Rectal smooth muscle tissue (tissue), 1 donor: Measurements from ENCODE around the gene COX8A.

ENCODE experiments used
- H3K27ac ChIP-seq: one replicate; pipeline ENCODE4 v1.7.0; 2013; ENCODE audit warnings: low read depth, low read length, inconsistent platforms
- H3K27me3 ChIP-seq: one replicate; pipeline ENCODE4 v1.7.0; 2013; ENCODE audit warnings: low read length; ENCODE audit not compliant: control insufficient read depth, insufficient read depth
- H3K36me3 ChIP-seq: one replicate; pipeline ENCODE4 v1.7.0; 2013; ENCODE audit warnings: low read length; ENCODE audit not compliant: control insufficient read depth, insufficient read depth
- H3K4me1 ChIP-seq: one replicate; pipeline ENCODE4 v1.7.0; 2013; ENCODE audit warnings: low read length; ENCODE audit not compliant: control insufficient read depth, insufficient read depth
- H3K4me3 ChIP-seq: one replicate; pipeline ENCODE4 v1.7.0; 2013; ENCODE audit warnings: low read length
- H3K9ac ChIP-seq: one replicate; pipeline ENCODE4 v1.7.0; 2013; ENCODE audit warnings: low read length

Gene COX8A

DNA sequence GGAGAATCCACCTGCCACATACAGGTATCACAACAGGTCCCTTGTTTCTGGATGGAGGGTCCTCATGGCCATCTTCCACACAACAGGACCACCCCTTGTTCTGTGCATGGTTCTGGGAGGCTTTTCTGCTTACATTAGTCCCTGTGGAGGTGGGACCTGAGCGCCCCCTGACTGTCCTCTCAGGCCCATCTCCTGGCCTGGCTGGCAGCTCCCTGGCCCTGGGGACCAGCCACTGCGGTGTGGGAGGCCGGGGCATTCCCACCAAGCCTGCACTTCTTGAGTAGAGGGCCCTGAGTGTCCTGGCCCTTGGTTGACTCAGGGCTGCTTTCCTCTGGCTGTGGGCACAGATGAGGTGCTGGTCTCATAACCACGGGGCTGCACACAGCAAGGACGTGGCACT, 5.0 kb downstream of the COX8A start:
- Histone ChIP-seq H3K9ac (no peak overlapping the region), H3K36me3 (peaks cover 6% of the 10 kb centered on the region), H3K27me3 (no peaks in the 10 kb centered on the region), H3K27ac (no peak overlapping the region), H3K4me3 (no peak overlapping the region), H3K4me1 (peaks cover 9% of the 10 kb centered on the region)

DNA sequence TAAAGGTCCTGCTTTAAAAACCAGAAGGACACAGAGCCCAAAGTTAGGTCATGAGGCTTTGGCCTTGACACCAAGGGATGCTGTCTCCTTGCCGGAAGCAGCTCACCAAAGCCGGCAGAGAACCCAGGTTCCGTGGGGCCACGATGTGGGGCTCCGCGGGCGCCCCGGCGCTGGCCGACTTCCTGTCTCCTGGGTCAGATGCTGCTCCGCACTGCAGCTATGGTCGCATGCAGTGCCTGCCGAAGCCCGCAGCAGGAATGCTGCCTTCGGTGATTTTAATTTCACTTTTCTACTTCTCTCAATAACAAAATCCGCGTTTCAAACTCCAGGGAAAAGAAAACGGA, 11.4 kb downstream of the COX8A start:
- peak overlapping the region; percentile 98 for H3K4me3 ChIP-seq
- peaks cover 10% of the 10 kb centered on the region for H3K4me1 ChIP-seq
- H3K9ac ChIP-seq = no peak overlapping the region
- no peaks in the 10 kb centered on the region for H3K27me3 ChIP-seq
- peaks cover 5% of the 10 kb centered on the region for H3K36me3 ChIP-seq
- peak overlapping the region; percentile 85 for H3K27ac ChIP-seq

DNA sequence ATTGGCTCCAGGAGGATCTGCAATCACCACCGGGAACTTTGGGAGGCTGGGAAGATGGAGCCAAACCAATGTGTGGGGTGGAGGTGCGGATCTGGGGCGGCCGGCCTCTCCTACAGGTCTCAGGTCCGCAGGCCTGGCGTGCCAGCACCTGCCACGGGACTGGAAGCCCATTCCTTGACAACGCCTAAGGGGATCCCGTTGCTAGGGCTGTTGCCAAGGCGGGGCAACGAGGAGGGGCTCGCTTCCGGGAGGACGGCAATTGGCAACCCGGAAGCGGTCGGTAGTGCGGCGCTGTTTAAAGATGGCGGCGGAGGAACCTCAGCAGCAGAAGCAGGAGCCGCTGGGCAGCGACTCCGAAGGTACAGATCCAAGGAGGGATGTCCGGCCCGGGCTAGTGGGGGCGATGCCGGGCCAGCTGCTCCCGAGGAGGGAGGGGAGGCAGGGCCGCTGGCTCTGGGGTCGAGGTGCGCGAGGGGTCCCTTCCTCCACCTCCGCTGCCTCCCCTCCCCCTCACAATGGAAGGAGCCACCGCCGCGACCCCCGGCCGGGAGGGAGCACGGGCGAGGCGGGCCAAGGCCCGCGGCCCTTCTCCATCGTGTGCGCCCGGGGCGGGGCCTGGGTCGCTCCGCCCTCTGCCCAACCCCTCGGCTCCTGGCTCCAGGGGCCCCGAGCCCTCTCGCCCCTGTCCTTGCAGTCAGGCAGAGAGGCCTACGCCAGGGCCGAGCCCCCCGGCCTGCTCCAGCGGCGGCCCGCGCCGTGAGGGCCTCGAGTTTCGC, 11.9 kb downstream of the COX8A start, which contains the start of gene OTUB1:
TSS of gene OTUB1 (plus strand) at position 283 of the 776 bp plus-strand sequence. CDS start at position 302, 19 bp downstream.
- peak within 1 kb of the TSS; percentile 98 for H3K4me3 ChIP-seq

DNA sequence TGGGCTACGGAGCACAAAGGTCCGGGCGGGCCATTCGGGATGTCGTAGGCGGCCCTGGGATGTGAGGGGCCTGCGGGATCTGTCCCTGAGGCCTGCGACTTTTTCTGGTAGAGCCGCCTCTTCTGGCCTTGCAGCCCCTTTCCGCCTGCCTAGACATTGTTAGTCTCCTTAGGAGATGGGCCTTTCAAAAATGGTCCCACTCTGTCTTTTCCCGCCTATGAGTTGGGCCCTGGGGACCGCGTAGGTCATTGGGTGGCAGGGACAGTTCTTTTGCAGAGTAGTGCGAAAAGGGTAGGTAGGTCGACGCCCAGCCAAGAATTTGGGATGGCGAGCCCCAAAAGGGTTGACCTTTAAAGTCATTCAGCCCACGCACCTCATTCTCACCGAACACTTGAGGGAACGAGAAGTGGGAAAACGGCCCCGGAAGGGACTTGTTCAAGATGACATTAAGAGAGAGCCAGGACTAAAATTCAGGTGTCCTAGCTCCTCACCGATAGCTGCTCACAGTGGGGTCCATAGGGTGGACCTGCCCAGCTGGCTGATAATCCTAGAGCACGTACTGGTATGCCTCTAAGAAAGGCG, 12.6 kb downstream of the COX8A start:
- H3K27ac ChIP-seq = peak overlapping the region; percentile 85
- H3K27me3 ChIP-seq = no peaks in the 10 kb centered on the region
- H3K4me1 ChIP-seq = peaks cover 10% of the 10 kb centered on the region
- H3K9ac ChIP-seq = peak overlapping the region; percentile 19
- H3K36me3 ChIP-seq = peaks cover 8% of the 10 kb centered on the region
- peak overlapping the region; percentile 98 for H3K4me3 ChIP-seq

More for the DNA sequence above, 11.9 kb downstream of the COX8A start, which contains the start of gene OTUB1:
- H3K9ac ChIP-seq = peak within 1 kb of the TSS; percentile 80
- no peaks in the 10 kb centered on the region for H3K27me3 ChIP-seq
- H3K4me1 ChIP-seq = peaks cover 10% of the 10 kb centered on the region
- H3K36me3 ChIP-seq = peaks cover 7% of the 10 kb centered on the region
- H3K27ac ChIP-seq = peak within 1 kb of the TSS; percentile 85

DNA sequence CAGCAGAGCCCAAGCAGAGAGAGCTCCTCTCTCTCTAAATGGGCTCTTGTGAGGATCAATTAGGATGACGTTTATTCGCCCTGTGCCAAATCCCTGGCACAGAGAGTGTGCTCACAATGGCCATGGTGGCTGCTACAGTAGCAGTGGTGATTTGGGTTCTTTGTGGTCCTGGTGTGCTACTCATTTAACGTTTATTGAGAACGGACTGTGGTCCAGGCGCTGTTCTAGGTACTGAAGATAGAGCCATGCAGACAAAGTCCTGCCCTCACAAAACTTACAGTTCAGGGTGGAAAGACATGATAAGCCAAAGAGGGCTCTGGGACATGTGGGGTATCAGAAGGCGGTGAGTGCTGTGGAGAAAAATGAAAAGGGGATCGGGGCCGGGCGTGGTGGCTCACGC, 17.1 kb downstream of the COX8A start:
- H3K27me3 ChIP-seq = no peaks in the 10 kb centered on the region
- no peak overlapping the region for H3K9ac ChIP-seq
- peaks cover 11% of the 10 kb centered on the region for H3K36me3 ChIP-seq
- peaks cover 6% of the 10 kb centered on the region for H3K4me1 ChIP-seq
- no peak overlapping the region for H3K27ac ChIP-seq
- H3K4me3 ChIP-seq = no peak overlapping the region

DNA sequence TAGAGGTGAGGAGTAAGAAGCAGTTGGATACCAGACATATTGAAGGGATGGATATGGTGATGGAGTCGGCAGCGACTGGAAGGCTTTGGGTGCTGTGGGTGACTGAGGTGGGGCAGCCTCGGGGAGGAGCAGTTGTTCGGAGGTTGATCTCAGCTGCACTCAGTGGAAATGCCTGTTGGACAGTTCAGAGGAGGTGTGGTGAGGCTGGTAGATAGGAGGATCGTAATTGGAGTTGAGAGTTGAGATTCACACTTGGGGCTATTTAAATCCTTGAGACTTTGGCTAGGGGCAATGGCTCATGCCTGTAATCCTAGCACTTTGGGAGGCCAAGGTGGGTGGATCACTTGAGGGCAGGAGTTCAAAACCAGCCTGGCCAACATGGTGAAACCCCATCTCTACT, 18.7 kb downstream of the COX8A start:
- Histone ChIP-seq H3K9ac (no peak overlapping the region), H3K36me3 (peaks cover 24% of the 10 kb centered on the region), H3K4me1 (no peaks in the 10 kb centered on the region), H3K27me3 (no peaks in the 10 kb centered on the region), H3K27ac (no peak overlapping the region), H3K4me3 (no peak overlapping the region)

DNA sequence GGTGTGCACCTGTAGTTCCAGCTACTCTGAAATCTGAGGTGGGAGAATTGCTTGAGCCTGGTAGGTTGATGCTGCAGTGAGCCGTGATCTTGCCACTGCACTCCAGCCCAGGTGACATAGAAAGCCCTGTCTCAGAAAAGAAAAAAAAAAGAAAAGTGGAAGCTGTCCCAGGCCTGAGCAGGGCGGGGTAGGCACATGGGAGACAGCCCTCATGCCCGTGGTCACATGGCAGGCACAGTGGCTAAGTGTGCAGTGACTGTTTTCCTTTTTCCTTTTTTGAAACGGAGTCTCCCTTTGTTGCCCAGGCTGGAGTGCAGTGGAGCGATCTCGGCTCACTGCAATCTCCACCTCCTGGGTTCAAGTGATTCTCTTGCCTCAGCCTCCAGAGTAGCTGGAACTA, 19.6 kb downstream of the COX8A start:
- H3K4me1 ChIP-seq = peaks cover 2% of the 10 kb centered on the region
- H3K27ac ChIP-seq = no peak overlapping the region
- H3K27me3 ChIP-seq = no peaks in the 10 kb centered on the region
- no peak overlapping the region for H3K9ac ChIP-seq
- H3K4me3 ChIP-seq = no peak overlapping the region
- H3K36me3 ChIP-seq = peaks cover 20% of the 10 kb centered on the region

DNA sequence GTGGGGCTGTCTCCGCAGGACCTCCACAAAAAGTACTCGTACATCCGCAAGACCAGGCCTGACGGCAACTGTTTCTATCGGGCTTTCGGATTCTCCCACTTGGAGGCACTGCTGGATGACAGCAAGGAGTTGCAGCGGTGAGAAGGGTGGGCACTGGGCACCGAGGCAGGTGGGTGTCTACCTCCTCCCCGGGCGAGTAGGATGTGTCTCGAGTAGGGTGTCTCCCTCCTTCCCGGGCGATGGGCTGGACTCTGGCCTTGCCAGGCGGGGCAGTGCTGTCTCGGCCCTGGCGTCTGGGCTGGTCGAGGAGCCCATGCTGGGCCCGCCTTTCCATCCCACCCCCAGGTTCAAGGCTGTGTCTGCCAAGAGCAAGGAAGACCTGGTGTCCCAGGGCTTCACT, 22.1 kb downstream of the COX8A start:
- Histone ChIP-seq H3K4me1 (peaks cover 4% of the 10 kb centered on the region), H3K9ac (no peak overlapping the region), H3K27ac (no peak overlapping the region), H3K27me3 (no peaks in the 10 kb centered on the region), H3K4me3 (no peak overlapping the region), H3K36me3 (peaks cover 17% of the 10 kb centered on the region)

DNA sequence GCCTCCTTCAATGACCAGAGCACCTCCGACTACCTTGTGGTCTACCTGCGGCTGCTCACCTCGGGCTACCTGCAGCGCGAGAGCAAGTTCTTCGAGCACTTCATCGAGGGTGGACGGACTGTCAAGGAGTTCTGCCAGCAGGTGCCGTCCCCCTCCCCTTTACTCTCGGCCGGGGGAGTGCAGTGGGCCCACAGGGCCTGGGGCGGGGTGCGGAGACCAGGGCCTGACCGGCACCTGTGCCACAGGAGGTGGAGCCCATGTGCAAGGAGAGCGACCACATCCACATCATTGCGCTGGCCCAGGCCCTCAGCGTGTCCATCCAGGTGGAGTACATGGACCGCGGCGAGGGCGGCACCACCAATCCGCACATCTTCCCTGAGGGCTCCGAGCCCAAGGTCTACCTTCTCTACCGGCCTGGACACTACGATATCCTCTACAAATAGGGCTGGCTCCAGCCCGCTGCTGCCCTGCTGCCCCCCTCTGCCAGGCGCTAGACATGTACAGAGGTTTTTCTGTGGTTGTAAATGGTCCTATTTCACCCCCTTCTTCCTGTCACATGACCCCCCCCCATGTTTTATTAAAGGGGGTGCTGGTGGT, 22.8 kb downstream of the COX8A start:
- Histone ChIP-seq H3K4me1 (peaks cover 4% of the 10 kb centered on the region), H3K4me3 (no peak overlapping the region), H3K27ac (no peak overlapping the region), H3K27me3 (no peaks in the 10 kb centered on the region), H3K9ac (no peak overlapping the region), H3K36me3 (peaks cover 17% of the 10 kb centered on the region)

DNA sequence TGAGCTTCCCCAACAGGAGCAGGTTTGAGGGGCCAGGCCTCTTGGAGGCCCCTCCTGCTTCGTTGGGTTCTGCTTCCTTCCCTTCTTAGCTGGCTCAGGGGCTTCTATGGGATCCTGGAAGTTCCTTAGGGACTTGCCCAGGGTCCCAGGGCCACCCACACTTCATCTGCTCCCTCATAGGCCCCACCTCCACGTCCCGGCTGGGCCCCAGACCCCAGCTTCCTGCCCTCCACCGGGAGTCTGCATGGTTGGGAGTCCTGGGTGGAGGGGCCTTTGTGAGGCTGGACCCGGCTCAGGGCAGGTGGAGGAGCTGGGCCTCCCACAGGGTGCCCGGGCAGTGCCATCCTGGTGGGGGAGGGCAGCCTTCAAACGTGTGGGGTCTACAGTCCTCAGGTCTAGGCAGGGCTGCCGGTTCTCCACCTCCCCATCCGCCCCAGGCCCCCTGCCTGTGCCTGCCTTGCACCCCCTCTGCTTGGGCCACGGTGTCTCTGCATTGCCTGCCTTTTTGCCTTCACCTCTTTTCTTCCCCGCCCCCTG, 23.4 kb downstream of the COX8A start:
- Histone ChIP-seq H3K27ac (no peak overlapping the region), H3K27me3 (no peaks in the 10 kb centered on the region), H3K4me3 (no peak overlapping the region), H3K4me1 (peaks cover 4% of the 10 kb centered on the region), H3K9ac (no peak overlapping the region), H3K36me3 (peaks cover 17% of the 10 kb centered on the region)

DNA sequence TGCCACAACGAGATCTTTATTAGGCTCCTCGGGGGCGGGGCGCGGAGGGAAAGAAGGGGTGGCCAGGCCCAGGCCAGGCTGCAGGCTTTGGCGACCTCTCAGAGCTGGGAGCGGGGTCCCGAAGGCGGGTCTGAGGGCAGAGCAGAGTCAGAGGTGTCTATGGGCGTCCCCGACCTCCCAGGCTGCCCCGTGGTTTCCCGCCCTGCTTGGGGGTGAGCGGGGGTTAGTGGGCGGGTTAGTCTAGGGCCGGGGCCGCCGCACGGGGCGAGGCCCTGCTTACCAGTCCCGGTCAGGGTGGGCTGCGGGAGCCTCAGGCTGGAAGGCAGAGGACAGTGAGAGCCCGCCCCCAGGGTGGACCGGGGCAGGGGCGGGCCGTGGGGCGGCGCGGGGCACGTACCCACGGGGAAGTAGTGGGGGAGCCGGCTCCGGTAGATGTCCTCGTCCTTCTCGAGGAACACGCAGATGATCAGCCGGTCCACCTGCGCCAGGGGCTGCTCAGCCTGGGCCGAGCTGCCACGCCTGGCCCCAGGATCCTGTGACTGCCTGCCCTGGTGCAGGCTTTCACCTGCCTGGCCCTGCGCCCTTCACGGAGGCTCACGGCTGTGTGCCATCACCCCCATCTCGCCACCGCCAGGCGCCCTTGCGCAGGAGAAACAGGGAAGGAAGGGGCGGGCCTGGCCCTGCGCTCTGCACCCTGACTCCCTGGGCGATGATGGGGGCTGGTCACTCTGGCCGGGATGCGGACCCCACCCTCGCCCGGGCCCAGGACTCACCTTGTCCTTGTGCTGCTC, 24.3 kb downstream of the COX8A start:
- Histone ChIP-seq H3K27ac (no peak overlapping the region), H3K4me1 (peaks cover 4% of the 10 kb centered on the region), H3K9ac (no peak overlapping the region), H3K36me3 (peaks cover 17% of the 10 kb centered on the region), H3K27me3 (no peaks in the 10 kb centered on the region), H3K4me3 (no peak overlapping the region)
